K562 (cell line): Measurements from ENCODE around the gene SRP54.

Experiments used
- FOS ChIP-seq: IDR thresholded peaks from 3 replicates; pipeline ENCODE4 v1.6.1; 2011; ENCODE audit not compliant: insufficient read length; ENCODE audit errors: extremely low read depth
- MAZ ChIP-seq, 2 experiments: fragments of 450-650 bp in 1 of 2; sonication (generic) in 1 of 2; formaldehyde crosslinking; IDR thresholded peaks in 1 of 2; conservative IDR thresholded peaks in 1 of 2; 2 replicates each; pipeline versions ENCODE4 v1.4.0 to v1.5.0; 2020; ENCODE audit warnings: mild to moderate bottlenecking in 1 of 2, missing genetic modification reagents in 1 of 2
- SAFB ChIP-seq: fragments of 200-400 bp; formaldehyde crosslinking; IDR thresholded peaks from 2 replicates; pipeline ENCODE4 v1.6.1; 2017; ENCODE audit warnings: low read depth, low read length, borderline replicate concordance
- SRF ChIP-seq, 2 experiments: fragments of 250-450, 450-650 bp in 1 of 2; sonication (Bioruptor Pico) in 1 of 2; sonication (generic) in 1 of 2; formaldehyde crosslinking; IDR thresholded peaks; 2 replicates each; pipeline versions ENCODE4 v1.5.0 to v1.5.1; 2020 to 2022; ENCODE audit warnings: mild to moderate bottlenecking in 1 of 2, missing genetic modification reagents in 1 of 2
- TEAD1 ChIP-seq, 2 experiments: fragments of 450-650 bp in 1 of 2; sonication (generic) in 1 of 2; formaldehyde crosslinking; IDR thresholded peaks; 2 replicates each; pipeline versions ENCODE4 v1.4.0 to v1.8.0; 2020 to 2022; ENCODE audit warnings: mild to moderate bottlenecking in 2 of 2, missing genetic modification reagents in 1 of 2
- ZNF24 ChIP-seq: fragments of 450-650 bp; IDR thresholded peaks from 2 replicates; pipeline ENCODE4 v1.6.1; 2016
- TF ChIP-seq, protein P1 (sequence below), 3 experiments: IDR thresholded peaks in 2 of 3; conservative IDR thresholded peaks in 1 of 3; 2 replicates each; pipeline ENCODE4 v1.5.1; 2011 to 2012; ENCODE audit warnings: low read length in 3 of 3, mild to moderate bottlenecking in 3 of 3, control low read depth in 2 of 3, improper control_type of control experiment in 1 of 3, inconsistent platforms in 1 of 3, low read depth in 1 of 3, mixed read lengths in 1 of 3, moderate library complexity in 1 of 3; ENCODE audit not compliant: insufficient read depth in 2 of 3
- TF ChIP-seq, protein P2 (sequence below): sonication (generic); formaldehyde crosslinking; IDR thresholded peaks from 2 replicates; pipeline ENCODE4 v1.8.1; 2022; ENCODE audit warnings: missing genetic modification reagents
- TF ChIP-seq, protein P3 (sequence below): conservative IDR thresholded peaks from 2 replicates; pipeline ENCODE4 v1.6.1; 2011; ENCODE audit warnings: low read depth, mild to moderate bottlenecking, low read length; ENCODE audit not compliant: control insufficient read depth

DNA sequence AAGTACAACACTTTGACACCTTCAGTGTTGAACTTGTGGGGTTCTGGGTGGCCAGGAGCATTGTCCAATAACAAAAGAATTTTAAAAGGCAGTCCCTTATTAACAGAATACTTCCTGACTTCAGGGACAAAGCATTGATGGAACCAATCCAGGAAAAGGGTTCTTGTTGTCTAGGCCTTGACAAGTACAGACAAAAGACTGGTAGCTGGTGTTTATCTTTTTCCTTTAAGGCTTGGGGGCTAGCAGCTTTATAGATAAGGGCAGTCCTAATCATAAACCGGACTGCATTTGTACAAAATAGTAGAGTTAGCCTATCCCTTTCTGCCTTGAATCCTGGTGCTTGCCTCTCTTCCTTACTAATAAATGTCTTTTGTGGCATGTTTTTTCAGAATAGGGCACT, 90.7 kb downstream of the SRP54 start:
- TF ChIP-seq, protein P1, sequence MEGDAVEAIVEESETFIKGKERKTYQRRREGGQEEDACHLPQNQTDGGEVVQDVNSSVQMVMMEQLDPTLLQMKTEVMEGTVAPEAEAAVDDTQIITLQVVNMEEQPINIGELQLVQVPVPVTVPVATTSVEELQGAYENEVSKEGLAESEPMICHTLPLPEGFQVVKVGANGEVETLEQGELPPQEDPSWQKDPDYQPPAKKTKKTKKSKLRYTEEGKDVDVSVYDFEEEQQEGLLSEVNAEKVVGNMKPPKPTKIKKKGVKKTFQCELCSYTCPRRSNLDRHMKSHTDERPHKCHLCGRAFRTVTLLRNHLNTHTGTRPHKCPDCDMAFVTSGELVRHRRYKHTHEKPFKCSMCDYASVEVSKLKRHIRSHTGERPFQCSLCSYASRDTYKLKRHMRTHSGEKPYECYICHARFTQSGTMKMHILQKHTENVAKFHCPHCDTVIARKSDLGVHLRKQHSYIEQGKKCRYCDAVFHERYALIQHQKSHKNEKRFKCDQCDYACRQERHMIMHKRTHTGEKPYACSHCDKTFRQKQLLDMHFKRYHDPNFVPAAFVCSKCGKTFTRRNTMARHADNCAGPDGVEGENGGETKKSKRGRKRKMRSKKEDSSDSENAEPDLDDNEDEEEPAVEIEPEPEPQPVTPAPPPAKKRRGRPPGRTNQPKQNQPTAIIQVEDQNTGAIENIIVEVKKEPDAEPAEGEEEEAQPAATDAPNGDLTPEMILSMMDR (IDR thresholded peaks at IDR 0.05 in 2 of 3, conservative IDR thresholded peaks at IDR 0.05 in 1 of 3; ENCODE audit: insufficient read depth in 2 of 3, low read depth in 1 of 3, low read length in 3 of 3): no peak
- TF ChIP-seq TEAD1 (CRISPR knock-in tag; IDR thresholded peaks at IDR 0.05): no peak
- TF ChIP-seq ZNF24: no peak
- TF ChIP-seq SAFB: no peak
- TF ChIP-seq, protein P2, sequence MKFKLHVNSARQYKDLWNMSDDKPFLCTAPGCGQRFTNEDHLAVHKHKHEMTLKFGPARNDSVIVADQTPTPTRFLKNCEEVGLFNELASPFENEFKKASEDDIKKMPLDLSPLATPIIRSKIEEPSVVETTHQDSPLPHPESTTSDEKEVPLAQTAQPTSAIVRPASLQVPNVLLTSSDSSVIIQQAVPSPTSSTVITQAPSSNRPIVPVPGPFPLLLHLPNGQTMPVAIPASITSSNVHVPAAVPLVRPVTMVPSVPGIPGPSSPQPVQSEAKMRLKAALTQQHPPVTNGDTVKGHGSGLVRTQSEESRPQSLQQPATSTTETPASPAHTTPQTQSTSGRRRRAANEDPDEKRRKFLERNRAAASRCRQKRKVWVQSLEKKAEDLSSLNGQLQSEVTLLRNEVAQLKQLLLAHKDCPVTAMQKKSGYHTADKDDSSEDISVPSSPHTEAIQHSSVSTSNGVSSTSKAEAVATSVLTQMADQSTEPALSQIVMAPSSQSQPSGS (CRISPR knock-in tag): no peak
- TF ChIP-seq, protein P3, sequence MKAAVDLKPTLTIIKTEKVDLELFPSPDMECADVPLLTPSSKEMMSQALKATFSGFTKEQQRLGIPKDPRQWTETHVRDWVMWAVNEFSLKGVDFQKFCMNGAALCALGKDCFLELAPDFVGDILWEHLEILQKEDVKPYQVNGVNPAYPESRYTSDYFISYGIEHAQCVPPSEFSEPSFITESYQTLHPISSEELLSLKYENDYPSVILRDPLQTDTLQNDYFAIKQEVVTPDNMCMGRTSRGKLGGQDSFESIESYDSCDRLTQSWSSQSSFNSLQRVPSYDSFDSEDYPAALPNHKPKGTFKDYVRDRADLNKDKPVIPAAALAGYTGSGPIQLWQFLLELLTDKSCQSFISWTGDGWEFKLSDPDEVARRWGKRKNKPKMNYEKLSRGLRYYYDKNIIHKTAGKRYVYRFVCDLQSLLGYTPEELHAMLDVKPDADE: no peak
- TF ChIP-seq SRF (CRISPR knock-in tag; IDR thresholded peaks at IDR 0.05): no peak
- TF ChIP-seq MAZ (CRISPR knock-in tag; conservative IDR thresholded peaks at IDR 0.05 in 1 of 2, IDR thresholded peaks at IDR 0.05 in 1 of 2): no peak
- TF ChIP-seq FOS: no peak
